Activated CD8-positive, alpha-beta T cell treated with anti-CD3 and anti-CD28 coated beads for 36 hours (primary cell): ENCODE measurements around the gene HIF1A. TPM values are rescaled to one million over a fixed set of nuclear protein-coding genes. Genes with fewer than 3 reads are reported as not detected.

Experiments used
- ATAC-seq: fragments of 200-7000 bp; cut with Tn5 transposase; one replicate; pipeline ENCODE4 v1.10.0; 2021; ENCODE audit warnings: mild to moderate bottlenecking, moderate library complexity
- CTCF ChIA-PET: fragments of 350-600 bp; sonication (Branson Sonifier 250); formaldehyde crosslinking; loops from one replicate; lab custom pipeline; 2021; ENCODE audit warnings: antibody characterized with exemption; lab: Charles Lee
- POLR2A ChIA-PET: fragments of 350-600 bp; sonication (Branson Sonifier 250); formaldehyde crosslinking; loops from one replicate; lab custom pipeline; 2021; ENCODE audit warnings: antibody characterized with exemption; lab: Charles Lee
- DNase-seq: peaks from one replicate; pipeline ENCODE4 v3.0.0-alpha.2; 2020
- H3K27ac Mint-ChIP-seq: one replicate; pipeline ENCODE4 v1.8.0; 2021; ENCODE audit warnings: mild to moderate bottlenecking, mixed read lengths
- H3K27me3 Mint-ChIP-seq: one replicate; pipeline ENCODE4 v1.8.0; 2021; ENCODE audit warnings: mixed read lengths
- H3K36me3 Mint-ChIP-seq: one replicate; pipeline ENCODE4 v1.8.0; 2021; ENCODE audit warnings: low read depth, mixed read lengths
- H3K4me1 Mint-ChIP-seq: one replicate; pipeline ENCODE4 v1.8.0; 2021; ENCODE audit warnings: low read depth, mixed read lengths
- H3K4me3 Mint-ChIP-seq: one replicate; pipeline ENCODE4 v1.8.0; 2021; ENCODE audit warnings: mild to moderate bottlenecking, moderate library complexity, mixed read lengths
- H3K9me3 Mint-ChIP-seq: one replicate; pipeline ENCODE4 v1.8.0; 2021; ENCODE audit warnings: mixed read lengths
- CTCF ChIP-seq: fragments of 200-600 bp; IDR thresholded peaks from one replicate; pipeline ENCODE4 v1.8.0; 2022; ENCODE audit warnings: antibody characterized with exemption, mild to moderate bottlenecking
- intact Hi-C: fragments of 100-400 bp; cut with micrococcal nuclease; formaldehyde crosslinking; loops from one replicate; pipeline ENCODE4 v1.10.0; 2022
- total RNA-seq, 2 experiments: library from RNA; stranded (reverse); gene quantifications; one replicate each; pipeline ENCODE4 v1.2.3, GENCODE V29; 2021

HIF1A gene
- total RNA-seq, 2 experiments from 2014 or later: 133 to 140 TPM

- ATAC-seq (no peak), DNase-seq (no peak)
- no peak for TF ChIP-seq CTCF
- H3K4me3 Mint-ChIP-seq: no peak overlapping the region
- intact Hi-C loops: no loop called here
- H3K9me3 Mint-ChIP-seq: no peaks in the 10 kb centered on the region
- H3K27ac Mint-ChIP-seq: no peak overlapping the region
- CTCF ChIA-PET: no interaction called here
- peaks cover 77% of the 10 kb centered on the region for H3K36me3 Mint-ChIP-seq
- peaks cover 68% of the 10 kb centered on the region for H3K4me1 Mint-ChIP-seq
- no peaks in the 10 kb centered on the region for H3K27me3 Mint-ChIP-seq
- POLR2A ChIA-PET: no interaction called here
Measured at GRCh38 chr14:61724133-61724532, 28.8 kb downstream of the HIF1A start.

DNA sequence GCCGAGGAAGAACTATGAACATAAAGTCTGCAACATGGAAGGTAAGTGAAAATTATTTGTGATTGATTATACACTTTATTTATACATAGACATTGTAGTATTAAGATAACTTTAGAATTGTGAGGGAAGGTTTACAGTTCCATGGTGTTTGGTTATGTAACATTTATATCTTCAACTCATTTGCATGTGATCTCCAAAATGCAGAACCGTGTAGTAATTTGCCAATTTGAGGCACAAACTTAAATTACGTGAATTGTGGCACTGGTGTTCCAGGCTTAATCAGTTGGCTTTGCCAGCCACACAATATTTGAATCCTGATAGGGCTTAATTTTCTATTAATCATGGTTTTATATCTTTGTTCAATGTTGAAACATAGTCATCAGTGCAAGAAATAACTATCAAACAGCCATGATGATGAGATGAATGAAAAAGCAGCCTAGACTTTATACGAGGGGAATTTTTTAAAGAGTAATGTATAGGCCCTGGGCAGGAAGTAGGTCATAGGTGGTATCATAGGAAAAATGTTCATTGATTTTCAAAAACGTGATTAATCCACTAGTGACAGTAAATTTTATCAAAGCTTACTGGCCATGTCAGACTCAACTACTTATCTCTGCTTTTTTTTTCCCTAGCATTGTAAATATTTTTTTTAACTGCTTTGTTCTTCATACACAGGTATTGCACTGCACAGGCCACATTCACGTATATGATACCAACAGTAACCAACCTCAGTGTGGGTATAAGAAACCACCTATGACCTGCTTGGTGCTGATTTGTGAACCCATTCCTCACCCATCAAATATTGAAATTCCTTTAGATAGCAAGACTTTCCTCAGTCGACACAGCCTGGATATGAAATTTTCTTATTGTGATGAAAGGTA is 31.7 kb downstream of the HIF1A start:
- ChIA-PET CTCF (interaction anchor here (1.5 kb wide), 1 partner anchor 252 kb away, joined by 5 read pairs; no protein-coding TSS in a partner anchor), POLR2A (interaction anchor here (1.0 kb wide), 1 partner anchor 30 kb away, joined by 3 read pairs; no protein-coding TSS in a partner anchor)
- Mint-ChIP-seq H3K36me3 (peaks cover 79% of the 10 kb centered on the region), H3K4me1 (peaks cover 64% of the 10 kb centered on the region), H3K4me3 (no peak overlapping the region), H3K9me3 (no peaks in the 10 kb centered on the region), H3K27ac (peak overlapping the region; percentile 78), H3K27me3 (no peaks in the 10 kb centered on the region)
- ATAC-seq (peak; percentile 41), DNase-seq (no peak)
- no peak for TF ChIP-seq CTCF
- intact Hi-C loops: no loop called here

GRCh38 chr14:61730756-61731373 is 35.6 kb downstream of the HIF1A start:
- Mint-ChIP-seq H3K27ac (peak overlapping the region; percentile 60), H3K36me3 (peaks cover 80% of the 10 kb centered on the region), H3K27me3 (no peaks in the 10 kb centered on the region), H3K9me3 (no peaks in the 10 kb centered on the region), H3K4me1 (peaks cover 49% of the 10 kb centered on the region), H3K4me3 (no peak overlapping the region)
- TF ChIP-seq CTCF: peak; percentile 49
- DNase-seq: no peak
- CTCF ChIA-PET: interaction anchor here (0.7 to 2.4 kb wide), 9 partner anchors 10 to 463 kb away, joined by 3 to 9 read pairs (median 4); no protein-coding TSS in a partner anchor
- intact Hi-C loops: no loop called here
- POLR2A ChIA-PET: no interaction called here
- ATAC-seq: no peak

DNA sequence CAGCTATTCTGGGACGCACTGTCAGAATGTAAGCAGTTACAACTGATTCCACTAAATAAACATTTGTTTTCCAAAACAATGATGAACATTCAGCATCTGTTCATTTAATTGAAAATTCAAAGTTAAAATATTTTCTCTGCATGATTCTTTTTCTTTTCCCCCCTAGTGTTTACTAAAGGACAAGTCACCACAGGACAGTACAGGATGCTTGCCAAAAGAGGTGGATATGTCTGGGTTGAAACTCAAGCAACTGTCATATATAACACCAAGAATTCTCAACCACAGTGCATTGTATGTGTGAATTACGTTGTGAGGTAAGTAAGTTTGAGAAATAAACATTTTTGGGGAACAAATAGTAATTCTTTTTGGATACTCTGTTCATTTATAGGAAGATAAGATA is 38.7 kb downstream of the HIF1A start:
- POLR2A ChIA-PET: interaction anchor here (0.6 to 1.2 kb wide), 2 partner anchors 23 to 38 kb away, joined by 3 to 6 read pairs; no protein-coding TSS in a partner anchor
- peaks cover 73% of the 10 kb centered on the region for H3K36me3 Mint-ChIP-seq
- H3K9me3 Mint-ChIP-seq: no peaks in the 10 kb centered on the region
- ATAC-seq: no peak
- CTCF ChIA-PET: interaction anchor here (0.9 to 2.8 kb wide), 8 partner anchors 9 to 465 kb away, joined by 3 to 13 read pairs (median 4); no protein-coding TSS in a partner anchor
- no peak overlapping the region for H3K4me3 Mint-ChIP-seq
- intact Hi-C loops: no loop called here
- no peak for TF ChIP-seq CTCF
- DNase-seq: no peak
- no peaks in the 10 kb centered on the region for H3K27me3 Mint-ChIP-seq
- H3K4me1 Mint-ChIP-seq: peaks cover 25% of the 10 kb centered on the region
- no peak overlapping the region for H3K27ac Mint-ChIP-seq
